ENCODE data around the gene STUM.

DNA sequence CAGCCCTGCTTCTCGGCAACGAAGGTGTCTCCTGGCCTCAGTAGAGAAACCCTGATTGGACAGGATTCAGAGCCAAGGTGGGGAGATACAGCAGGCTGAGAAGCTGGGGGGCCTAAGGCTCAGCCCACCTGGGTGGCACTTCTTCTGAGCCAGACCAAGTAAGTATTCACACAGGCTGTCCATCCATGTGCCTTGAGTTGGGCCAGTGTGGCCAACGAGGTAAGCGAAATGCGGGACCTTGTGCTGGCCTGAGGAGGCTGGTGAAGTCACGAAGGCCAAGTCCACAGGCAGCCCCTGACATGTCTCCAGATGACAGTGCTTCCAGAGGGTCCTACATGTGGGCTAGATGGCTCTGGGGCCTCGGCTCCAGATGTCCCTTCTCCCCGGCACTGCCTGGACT, 99.2 kb downstream of the STUM start:
- TF ChIP-seq, protein P1, sequence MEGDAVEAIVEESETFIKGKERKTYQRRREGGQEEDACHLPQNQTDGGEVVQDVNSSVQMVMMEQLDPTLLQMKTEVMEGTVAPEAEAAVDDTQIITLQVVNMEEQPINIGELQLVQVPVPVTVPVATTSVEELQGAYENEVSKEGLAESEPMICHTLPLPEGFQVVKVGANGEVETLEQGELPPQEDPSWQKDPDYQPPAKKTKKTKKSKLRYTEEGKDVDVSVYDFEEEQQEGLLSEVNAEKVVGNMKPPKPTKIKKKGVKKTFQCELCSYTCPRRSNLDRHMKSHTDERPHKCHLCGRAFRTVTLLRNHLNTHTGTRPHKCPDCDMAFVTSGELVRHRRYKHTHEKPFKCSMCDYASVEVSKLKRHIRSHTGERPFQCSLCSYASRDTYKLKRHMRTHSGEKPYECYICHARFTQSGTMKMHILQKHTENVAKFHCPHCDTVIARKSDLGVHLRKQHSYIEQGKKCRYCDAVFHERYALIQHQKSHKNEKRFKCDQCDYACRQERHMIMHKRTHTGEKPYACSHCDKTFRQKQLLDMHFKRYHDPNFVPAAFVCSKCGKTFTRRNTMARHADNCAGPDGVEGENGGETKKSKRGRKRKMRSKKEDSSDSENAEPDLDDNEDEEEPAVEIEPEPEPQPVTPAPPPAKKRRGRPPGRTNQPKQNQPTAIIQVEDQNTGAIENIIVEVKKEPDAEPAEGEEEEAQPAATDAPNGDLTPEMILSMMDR (IDR thresholded peaks at IDR 0.05), result no peak
- no peak for TF ChIP-seq POLR2A (IDR thresholded peaks at IDR 0.05)
